ENCODE results near the gene ZRANB3. TPM values are rescaled to one million over a fixed set of nuclear protein-coding genes. Genes with fewer than 3 reads are reported as not detected.

Gene ZRANB3
- total RNA-seq, 1 experiment from 2014 or later = 14.5 TPM

GRCh38 chr2:135218426-135218825 is 312.6 kb downstream of the ZRANB3 start:
- CTCF ChIA-PET = no interaction called here
- no peaks in the 10 kb centered on the region for H3K36me3 Mint-ChIP-seq (ENCODE audit: insufficient read depth, unreplicated experiment)
- no peaks in the 10 kb centered on the region for H3K27me3 Mint-ChIP-seq (ENCODE audit: unreplicated experiment)
- H3K4me3 Mint-ChIP-seq (ENCODE audit: low read depth, unreplicated experiment) = no peak overlapping the region
- no peak for TF ChIP-seq CTCF (IDR thresholded peaks at IDR 0.05; ENCODE audit: unreplicated experiment)
- H3K4me1 Mint-ChIP-seq (ENCODE audit: low read depth, unreplicated experiment) = no peaks in the 10 kb centered on the region
- no peak for DNase-seq
- no peaks in the 10 kb centered on the region for H3K9me3 Mint-ChIP-seq (ENCODE audit: low read depth, unreplicated experiment)
- H3K27ac Mint-ChIP-seq (ENCODE audit: unreplicated experiment) = no peak overlapping the region
- BruUV-seq (replicated peaks) = no TSS peak
- intact Hi-C loops (cut with micrococcal nuclease; ENCODE audit: unreplicated experiment) = no loop called here

- H3K27me3 Mint-ChIP-seq (ENCODE audit: unreplicated experiment) = no peaks in the 10 kb centered on the region
- no peak for TF ChIP-seq CTCF (IDR thresholded peaks at IDR 0.05; ENCODE audit: unreplicated experiment)
- intact Hi-C loops (cut with micrococcal nuclease; ENCODE audit: unreplicated experiment) = no loop called here
- H3K4me1 Mint-ChIP-seq (ENCODE audit: low read depth, unreplicated experiment) = no peaks in the 10 kb centered on the region
- no peak overlapping the region for H3K27ac Mint-ChIP-seq (ENCODE audit: unreplicated experiment)
- H3K9me3 Mint-ChIP-seq (ENCODE audit: low read depth, unreplicated experiment) = no peaks in the 10 kb centered on the region
- H3K4me3 Mint-ChIP-seq (ENCODE audit: low read depth, unreplicated experiment) = no peak overlapping the region
- no peak for DNase-seq
- no TSS peak for BruUV-seq (replicated peaks)
- H3K36me3 Mint-ChIP-seq (ENCODE audit: insufficient read depth, unreplicated experiment) = no peaks in the 10 kb centered on the region
- CTCF ChIA-PET = no interaction called here
These were observed 318.3 kb downstream of the ZRANB3 start for GRCh38 chr2:135212757-135213156.

- CTCF ChIA-PET = no interaction called here
- no TSS peak for BruUV-seq (replicated peaks)
- no peaks in the 10 kb centered on the region for H3K9me3 Mint-ChIP-seq (ENCODE audit: low read depth, unreplicated experiment)
- H3K27ac Mint-ChIP-seq (ENCODE audit: unreplicated experiment) = no peak overlapping the region
- DNase-seq = no peak
- H3K36me3 Mint-ChIP-seq (ENCODE audit: insufficient read depth, unreplicated experiment) = no peaks in the 10 kb centered on the region
- H3K27me3 Mint-ChIP-seq (ENCODE audit: unreplicated experiment) = no peaks in the 10 kb centered on the region
- no peaks in the 10 kb centered on the region for H3K4me1 Mint-ChIP-seq (ENCODE audit: low read depth, unreplicated experiment)
- H3K4me3 Mint-ChIP-seq (ENCODE audit: low read depth, unreplicated experiment) = no peak overlapping the region
- TF ChIP-seq CTCF (IDR thresholded peaks at IDR 0.05; ENCODE audit: unreplicated experiment) = no peak
- intact Hi-C loops (cut with micrococcal nuclease; ENCODE audit: unreplicated experiment) = no loop called here
These were observed 323.0 kb downstream of the ZRANB3 start for GRCh38 chr2:135208016-135208415.

- BruUV-seq (replicated peaks) = no TSS peak
- Mint-ChIP-seq H3K27ac (ENCODE audit: unreplicated experiment) (no peak overlapping the region), H3K27me3 (ENCODE audit: unreplicated experiment) (no peaks in the 10 kb centered on the region), H3K4me3 (ENCODE audit: low read depth, unreplicated experiment) (no peak overlapping the region), H3K4me1 (ENCODE audit: low read depth, unreplicated experiment) (no peaks in the 10 kb centered on the region), H3K36me3 (ENCODE audit: insufficient read depth, unreplicated experiment) (no peaks in the 10 kb centered on the region), H3K9me3 (ENCODE audit: low read depth, unreplicated experiment) (no peaks in the 10 kb centered on the region)
- no peak for TF ChIP-seq CTCF (IDR thresholded peaks at IDR 0.05; ENCODE audit: unreplicated experiment)
- no peak for DNase-seq
- intact Hi-C loops (cut with micrococcal nuclease; ENCODE audit: unreplicated experiment) = no loop called here
- CTCF ChIA-PET = interaction anchor here (0.6 kb wide), 1 partner anchor 169 kb away, joined by 5 read pairs; no protein-coding TSS in a partner anchor
These were observed 327.1 kb downstream of the ZRANB3 start for GRCh38 chr2:135203944-135204343.

All from Calu3 (cell line).